ENCODE measurements around the gene RPL23.

The RPL23 gene

GRCh38 chr17:38851434-38851833, 2.1 kb downstream of the RPL23 start:
- Histone ChIP-seq H3K36me3 (ENCODE audit: insufficient read depth, low read length) (peaks cover 60% of the 10 kb centered on the region), H3K9me3 (ENCODE audit: low read depth, low read length) (no peaks in the 10 kb centered on the region), H3K4me3 (peak overlapping the region; percentile 91), H3K27ac (peak overlapping the region; percentile 27), H3K9ac (ENCODE audit: insufficient read length) (peak overlapping the region; percentile 99)
- TF ChIP-seq POLR2AphosphoS5 (IDR thresholded peaks at IDR 0.05; ENCODE audit: borderline replicate concordance, low read depth, low read length) (no peak), FOXP2 (optimal IDR thresholded peaks at IDR 0.05; ENCODE audit: control extremely low read depth, extremely low read length, insufficient read depth) (no peak)
- DNase-seq (ENCODE audit: low read depth, low spot score) = no peak

GRCh38 chr17:38850374-38850773, 3.1 kb downstream of the RPL23 start:
- H3K27ac ChIP-seq = no peak overlapping the region
- H3K9ac ChIP-seq (ENCODE audit: insufficient read length) = peak overlapping the region; percentile 46
- TF ChIP-seq EZH2 (IDR thresholded peaks at IDR 0.05) (no peak), POLR2AphosphoS5 (IDR thresholded peaks at IDR 0.05; ENCODE audit: borderline replicate concordance, low read depth, low read length) (no peak; the same call in 1 of the 2 replicates), FOXP2 (optimal IDR thresholded peaks at IDR 0.05; ENCODE audit: control extremely low read depth, extremely low read length, insufficient read depth) (no peak)
- DNase-seq (ENCODE audit: low read depth, low spot score) = no peak
- H3K9me3 ChIP-seq (ENCODE audit: low read depth, low read length) = no peaks in the 10 kb centered on the region
- peak overlapping the region; percentile 91; the same call in 1 of the 2 replicates for H3K4me3 ChIP-seq
- H3K36me3 ChIP-seq (ENCODE audit: insufficient read depth, low read length) = peaks cover 60% of the 10 kb centered on the region

DNA sequence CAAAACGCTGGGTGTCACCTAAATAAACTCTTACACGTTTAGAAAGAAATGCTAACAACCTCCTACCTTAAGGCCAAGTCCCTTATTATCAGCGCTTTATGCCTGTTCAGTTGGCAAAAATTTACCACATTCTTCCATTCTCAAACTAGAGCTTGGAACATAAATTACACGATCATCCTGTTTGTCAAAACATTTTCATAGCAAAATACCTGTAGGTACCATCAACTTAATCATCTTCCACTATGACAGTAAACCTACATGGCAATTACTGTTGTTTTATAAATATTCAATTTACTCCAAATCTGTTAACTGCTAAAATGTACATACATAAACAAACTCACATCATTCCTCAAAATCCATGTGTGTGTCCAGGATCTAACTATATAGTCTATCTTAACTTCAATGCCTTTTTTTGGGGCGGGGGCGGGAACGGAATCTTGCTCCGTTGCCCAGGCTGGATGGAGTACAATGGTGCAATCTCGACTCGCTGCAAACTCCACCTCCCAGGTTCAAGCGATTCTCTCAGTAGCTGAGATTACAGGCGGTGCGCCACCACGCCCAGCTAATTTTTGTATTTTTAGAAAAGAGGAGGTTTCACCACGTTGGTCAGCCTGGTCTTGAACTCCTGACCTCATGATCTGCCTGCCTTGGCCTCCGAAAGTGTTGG, 4.4 kb downstream of the RPL23 start:
- Histone ChIP-seq H3K9me3 (ENCODE audit: low read depth, low read length) (no peaks in the 10 kb centered on the region), H3K9ac (ENCODE audit: insufficient read length) (peak overlapping the region; percentile 6), H3K36me3 (ENCODE audit: insufficient read depth, low read length) (peaks cover 60% of the 10 kb centered on the region), H3K4me3 (no peak overlapping the region), H3K27ac (peak overlapping the region; percentile 44; the same call in 1 of the 2 replicates)
- DNase-seq (ENCODE audit: low read depth, low spot score) = no peak
- TF ChIP-seq POLR2AphosphoS5 (IDR thresholded peaks at IDR 0.05; ENCODE audit: borderline replicate concordance, low read depth, low read length) (no peak), FOXP2 (optimal IDR thresholded peaks at IDR 0.05; ENCODE audit: control extremely low read depth, extremely low read length, insufficient read depth) (no peak), EZH2 (IDR thresholded peaks at IDR 0.05) (no peak)

DNA sequence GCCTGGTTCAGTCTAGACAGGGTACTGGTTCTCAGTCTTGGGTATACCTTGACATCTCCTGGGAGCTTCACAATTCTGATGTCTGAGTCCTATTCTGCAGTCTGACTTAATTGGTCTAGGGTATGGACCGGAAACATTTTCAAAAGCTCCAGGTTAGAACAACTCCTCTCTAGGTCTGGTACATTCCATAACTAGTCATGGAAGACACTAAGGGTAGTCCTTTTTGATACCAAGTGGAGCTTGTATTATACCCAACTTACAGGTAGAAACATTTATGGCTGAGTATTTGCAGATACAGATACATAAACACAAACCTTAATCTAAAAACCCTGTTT, 5.0 kb downstream of the RPL23 start:
- no peak overlapping the region for H3K4me3 ChIP-seq
- peaks cover 60% of the 10 kb centered on the region for H3K36me3 ChIP-seq (ENCODE audit: insufficient read depth, low read length)
- H3K27ac ChIP-seq = peak overlapping the region; percentile 44; the same call in 1 of the 2 replicates
- no peaks in the 10 kb centered on the region for H3K9me3 ChIP-seq (ENCODE audit: low read depth, low read length)
- peak overlapping the region; percentile 6 for H3K9ac ChIP-seq (ENCODE audit: insufficient read length)
- no peak for DNase-seq (ENCODE audit: low read depth, low spot score)
- no peak for TF ChIP-seq FOXP2 (optimal IDR thresholded peaks at IDR 0.05; ENCODE audit: control extremely low read depth, extremely low read length, insufficient read depth)
- no peak for TF ChIP-seq EZH2 (IDR thresholded peaks at IDR 0.05)
- no peak for TF ChIP-seq POLR2AphosphoS5 (IDR thresholded peaks at IDR 0.05; ENCODE audit: borderline replicate concordance, low read depth, low read length)

DNA sequence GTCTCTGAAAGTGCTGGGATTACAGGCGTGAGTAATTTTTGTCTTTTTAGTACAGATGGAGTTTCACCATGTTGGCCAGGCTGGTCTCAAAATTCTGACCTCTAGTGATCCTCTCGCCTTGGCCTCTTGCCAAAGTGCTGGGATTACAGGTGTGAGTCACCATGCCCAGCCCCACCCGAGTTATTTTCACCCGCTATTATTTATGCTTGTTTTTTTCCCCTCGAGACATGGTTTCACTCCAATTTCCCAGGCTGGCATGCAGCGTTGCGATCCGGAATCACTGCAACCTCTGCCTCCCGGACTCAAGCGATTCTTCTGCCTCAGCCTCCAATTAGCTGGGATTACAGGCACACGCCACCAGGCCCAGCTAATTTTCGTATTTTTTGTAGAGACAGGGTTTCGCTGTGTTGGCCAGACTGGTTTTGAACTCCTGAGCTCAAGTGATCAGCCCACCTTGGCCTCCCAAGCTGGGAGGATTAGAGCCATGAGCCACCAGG, 9.2 kb downstream of the RPL23 start:
- no peak for TF ChIP-seq POLR2AphosphoS5 (IDR thresholded peaks at IDR 0.05; ENCODE audit: borderline replicate concordance, low read depth, low read length)
- no peak for TF ChIP-seq FOXP2 (optimal IDR thresholded peaks at IDR 0.05; ENCODE audit: control extremely low read depth, extremely low read length, insufficient read depth)
- TF ChIP-seq EZH2 (IDR thresholded peaks at IDR 0.05) = no peak
- Histone ChIP-seq H3K36me3 (ENCODE audit: insufficient read depth, low read length) (peaks cover 21% of the 10 kb centered on the region), H3K9ac (ENCODE audit: insufficient read length) (no peak overlapping the region), H3K9me3 (ENCODE audit: low read depth, low read length) (no peaks in the 10 kb centered on the region), H3K27ac (peak overlapping the region; percentile 73; the same call in 1 of the 2 replicates), H3K4me3 (no peak overlapping the region)
- no peak for DNase-seq (ENCODE audit: low read depth, low spot score)

DNA sequence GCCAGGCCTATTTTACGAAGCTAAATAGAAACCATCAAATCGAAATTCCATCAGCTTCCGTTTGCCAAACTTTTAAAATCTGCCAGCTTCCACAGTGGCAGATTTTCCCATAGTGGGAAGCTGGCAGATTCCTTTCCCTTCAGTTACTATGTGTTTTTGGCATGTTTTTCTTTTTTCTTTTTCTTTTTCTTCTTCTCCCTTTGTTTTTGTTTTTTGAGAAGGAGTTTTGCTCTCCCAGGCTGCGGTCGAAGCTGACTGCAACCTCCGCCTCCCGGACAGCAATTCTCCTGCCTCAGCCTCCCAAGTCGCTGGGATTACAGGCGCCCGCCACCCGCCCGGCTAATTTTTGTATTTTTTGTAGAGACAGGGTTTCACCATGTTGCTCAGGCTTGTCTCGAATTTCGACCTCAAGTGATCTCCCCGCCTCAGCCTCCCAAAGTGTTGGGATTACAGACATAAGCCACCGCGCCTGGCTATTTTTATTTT, 27.7 kb downstream of the RPL23 start:
- TF ChIP-seq FOXP2 (optimal IDR thresholded peaks at IDR 0.05; ENCODE audit: control extremely low read depth, extremely low read length, insufficient read depth) = no peak
- TF ChIP-seq POLR2AphosphoS5 (IDR thresholded peaks at IDR 0.05; ENCODE audit: borderline replicate concordance, low read depth, low read length) = no peak
- no peak for TF ChIP-seq EZH2 (IDR thresholded peaks at IDR 0.05)

DNA sequence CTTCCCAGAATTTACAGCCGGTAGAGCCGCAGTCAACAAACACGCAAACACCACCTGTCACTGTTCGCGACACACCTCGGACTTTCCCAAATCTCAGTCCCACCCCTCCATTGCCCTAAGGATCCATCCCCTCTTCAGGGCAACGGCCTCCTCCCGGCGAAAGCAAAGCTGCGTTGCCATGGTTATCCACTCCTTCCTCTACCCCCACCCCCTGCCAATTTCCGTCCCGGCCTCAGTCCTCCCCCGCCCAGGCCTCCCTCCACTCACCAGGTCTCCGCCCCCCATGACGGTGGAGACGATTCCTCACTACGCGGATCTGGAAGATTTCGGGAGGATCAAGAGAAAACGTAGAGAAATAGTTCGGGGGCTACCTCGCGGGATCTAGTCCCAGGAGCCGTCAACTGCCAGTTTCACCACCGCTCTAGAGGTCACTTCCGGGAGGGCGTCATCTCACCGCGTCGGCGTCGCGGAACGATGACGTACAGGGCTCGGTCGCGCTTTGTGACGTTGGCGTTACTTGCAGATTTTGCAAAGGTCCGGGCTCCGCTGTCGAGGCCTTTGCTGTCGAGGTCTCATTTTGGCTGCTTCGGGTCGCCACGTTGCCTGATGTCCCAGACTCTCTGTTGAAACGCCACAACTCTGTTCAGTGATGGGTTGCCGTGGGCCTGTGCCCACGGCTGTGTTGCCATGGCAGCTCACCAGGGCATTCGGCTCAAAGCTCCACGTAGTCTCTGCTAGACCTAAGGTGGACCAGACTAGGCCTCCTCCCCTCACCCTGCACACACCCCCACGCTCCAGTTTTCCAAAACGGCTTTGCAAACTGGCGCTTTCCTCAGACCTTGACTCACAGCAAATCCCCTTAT, 28.4 kb downstream of the RPL23 start, which contains the start of gene CWC25:
CWC25 (minus strand) TSS at position 423 of the 863 bp plus-strand sequence; CDS start at position 285, 138 bp downstream.
- H3K9ac ChIP-seq (ENCODE audit: insufficient read length) = peak within 1 kb of the TSS; percentile 99
- H3K27ac ChIP-seq = peak within 1 kb of the TSS; percentile 99
- H3K36me3 ChIP-seq (ENCODE audit: insufficient read depth, low read length) = peaks cover 13% of the 10 kb centered on the region
- TF ChIP-seq EZH2 (IDR thresholded peaks at IDR 0.05) (no peak), FOXP2 (optimal IDR thresholded peaks at IDR 0.05; ENCODE audit: control extremely low read depth, extremely low read length, insufficient read depth) (peak; percentile 53), POLR2AphosphoS5 (IDR thresholded peaks at IDR 0.05; ENCODE audit: borderline replicate concordance, low read depth, low read length) (peak; percentile 91)
- DNase-seq (ENCODE audit: low read depth, low spot score) = peak; percentile 94
- peak within 1 kb of the TSS; percentile 83 for H3K4me3 ChIP-seq
- H3K9me3 ChIP-seq (ENCODE audit: low read depth, low read length) = no peaks in the 10 kb centered on the region

More for the DNA sequence above, 27.7 kb downstream of the RPL23 start:
- peak overlapping the region; percentile 99 for H3K27ac ChIP-seq
- H3K9ac ChIP-seq (ENCODE audit: insufficient read length) = peak overlapping the region; percentile 99
- DNase-seq (ENCODE audit: low read depth, low spot score) = no peak
- no peaks in the 10 kb centered on the region for H3K9me3 ChIP-seq (ENCODE audit: low read depth, low read length)
- peak overlapping the region; percentile 83 for H3K4me3 ChIP-seq
- peaks cover 6% of the 10 kb centered on the region; the same call in 1 of the 2 replicates for H3K36me3 ChIP-seq (ENCODE audit: insufficient read depth, low read length)
